HG03103 (cell line): Measurements from ENCODE around the gene PPIAL4G.
"Not testable (repeated sequence)": the region's sequence is repeated elsewhere in the genome, so short reads cannot be mapped to it uniquely, and the experiment has no call there.

Experiments used
- ATAC-seq: cut with Tn5 transposase; IDR thresholded peaks from one replicate; pipeline ENCODE4 v1.9.1; 2021; ENCODE audit warnings: low read depth; ENCODE audit not compliant: unreplicated experiment

Gene PPIAL4G

DNA sequence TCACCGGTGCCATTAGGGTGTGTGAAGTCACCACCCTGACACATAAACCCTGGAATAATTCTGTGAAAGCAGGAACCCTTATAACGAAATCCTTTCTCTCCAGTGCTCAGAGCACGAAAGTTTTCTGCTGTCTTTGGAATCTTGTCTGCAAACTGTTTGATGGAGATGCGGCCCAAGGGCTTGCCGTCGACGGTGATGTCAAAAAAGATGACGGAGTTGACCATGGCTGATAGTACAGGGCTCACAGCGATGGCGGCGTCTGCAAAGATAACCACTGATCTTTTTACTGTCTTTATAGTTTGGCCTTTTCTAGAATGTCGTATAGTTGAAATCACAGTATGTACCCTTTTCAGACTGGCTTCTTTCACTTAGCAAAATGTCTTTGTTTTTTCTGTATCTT is at the start of gene PPIAL4G:
PPIAL4G (minus strand) TSS at position 274 of the 400 bp plus-strand sequence; CDS start at position 224, 50 bp downstream.
- not testable (repeated sequence) for ATAC-seq

- not testable (repeated sequence) for ATAC-seq
Observed at GRCh38 chr1:148532158-148532557, 49.1 kb upstream of the PPIAL4G start.

- ATAC-seq, result not testable (repeated sequence)
Observed at GRCh38 chr1:148529101-148529567, 46.0 kb upstream of the PPIAL4G start.

- not testable (repeated sequence) for ATAC-seq
Observed at GRCh38 chr1:148528591-148528990, 45.5 kb upstream of the PPIAL4G start.

GRCh38 chr1:148526587-148526986 is 43.5 kb upstream of the PPIAL4G start:
- not testable (repeated sequence) for ATAC-seq

- not testable (repeated sequence) for ATAC-seq
Observed at GRCh38 chr1:148523205-148524144, 40.4 kb upstream of the PPIAL4G start.

GRCh38 chr1:148522561-148523204 is 39.6 kb upstream of the PPIAL4G start:
- peak; percentile 81 for ATAC-seq

- ATAC-seq, result not testable (repeated sequence)
Observed at GRCh38 chr1:148522072-148522471, 39.0 kb upstream of the PPIAL4G start.

- ATAC-seq, result not testable (repeated sequence)
Observed at GRCh38 chr1:148514310-148514709, 31.2 kb upstream of the PPIAL4G start.

- ATAC-seq, result not testable (repeated sequence)
Observed at GRCh38 chr1:148512571-148513184, 29.6 kb upstream of the PPIAL4G start.

DNA sequence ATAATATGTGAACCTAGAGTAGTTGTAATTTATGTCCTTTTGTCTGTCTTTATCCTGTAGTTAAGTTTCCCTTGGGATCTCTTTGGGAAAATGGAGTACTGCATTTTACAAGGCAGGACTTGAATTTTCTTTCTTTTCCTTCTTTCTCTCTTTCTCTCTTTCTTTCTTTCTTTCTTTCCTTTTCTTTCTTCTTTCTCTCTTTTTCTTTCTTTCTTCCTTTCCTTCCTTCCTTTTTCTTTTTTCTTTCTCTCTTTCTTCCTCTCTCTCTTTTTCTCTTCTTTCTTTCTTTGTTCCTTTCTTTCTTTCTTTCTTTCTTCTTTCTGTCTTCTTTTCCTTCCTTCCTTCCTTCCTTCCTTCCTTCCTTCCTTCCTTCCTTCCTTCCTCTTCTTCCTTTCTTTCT is 10.8 kb upstream of the PPIAL4G start:
- not testable (repeated sequence) for ATAC-seq

DNA sequence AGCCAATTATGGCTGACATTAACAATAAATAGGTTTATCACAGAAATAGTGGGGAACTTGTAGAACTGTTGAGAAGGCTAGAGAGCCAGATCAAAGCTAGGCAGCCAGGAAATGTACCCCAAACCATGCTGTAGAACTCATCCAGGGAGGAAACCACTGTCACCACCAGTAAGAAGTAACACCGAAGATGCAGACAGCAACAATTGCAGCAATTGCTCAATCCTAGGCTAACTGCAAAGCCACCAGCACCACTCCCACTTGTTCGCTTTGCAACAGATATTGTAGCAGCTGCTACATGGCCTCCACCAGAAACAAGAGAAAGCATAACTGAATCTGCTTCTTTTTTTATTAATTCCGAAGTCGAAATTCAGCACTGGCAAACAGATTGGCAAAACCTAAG is 2.0 kb downstream of the PPIAL4G start:
- ATAC-seq, result not testable (repeated sequence)

DNA sequence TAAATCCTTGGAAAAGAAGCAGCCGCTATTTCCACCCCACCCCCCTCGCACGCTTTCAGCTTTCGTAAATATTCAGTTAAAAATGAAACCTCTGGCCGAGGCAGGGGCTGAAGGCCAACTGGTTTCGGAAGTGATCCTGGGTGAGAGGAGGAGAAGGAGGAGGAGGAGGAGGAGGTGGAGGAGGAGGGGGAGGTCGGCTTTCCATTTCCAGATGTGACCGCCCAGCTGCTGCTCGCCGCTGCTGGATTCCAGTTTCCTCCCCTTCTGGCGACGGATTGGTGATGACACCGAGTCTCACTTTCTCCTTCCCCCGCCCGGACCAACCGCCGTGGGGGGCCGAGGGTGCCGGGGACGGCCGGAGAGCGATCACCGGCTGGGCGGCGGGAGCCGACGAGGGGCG is 23.4 kb downstream of the PPIAL4G start:
- ATAC-seq, result not testable (repeated sequence)

GRCh38 chr1:148458901-148459581 is 24.1 kb downstream of the PPIAL4G start:
- not testable (repeated sequence) for ATAC-seq

GRCh38 chr1:148458398-148458797 is 24.7 kb downstream of the PPIAL4G start:
- not testable (repeated sequence) for ATAC-seq

DNA sequence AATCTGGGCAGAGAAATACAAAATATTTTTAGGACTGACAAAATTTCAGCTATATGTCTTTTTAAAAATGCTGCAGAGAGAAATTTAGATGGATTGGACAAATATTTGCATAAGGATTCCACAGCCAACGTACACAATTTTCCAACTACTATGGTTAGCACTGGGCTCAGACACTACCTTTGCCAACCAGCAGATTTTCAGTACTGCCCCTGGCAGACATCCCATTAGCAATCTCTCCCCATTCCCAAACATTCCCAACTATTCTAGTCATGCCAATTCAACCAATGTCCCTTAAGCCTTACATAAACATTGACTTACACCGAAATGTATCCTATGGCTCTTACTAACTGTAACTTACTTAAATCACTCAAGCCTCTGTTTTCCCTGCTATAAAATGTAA is 30.3 kb downstream of the PPIAL4G start:
- ATAC-seq, result not testable (repeated sequence)

DNA sequence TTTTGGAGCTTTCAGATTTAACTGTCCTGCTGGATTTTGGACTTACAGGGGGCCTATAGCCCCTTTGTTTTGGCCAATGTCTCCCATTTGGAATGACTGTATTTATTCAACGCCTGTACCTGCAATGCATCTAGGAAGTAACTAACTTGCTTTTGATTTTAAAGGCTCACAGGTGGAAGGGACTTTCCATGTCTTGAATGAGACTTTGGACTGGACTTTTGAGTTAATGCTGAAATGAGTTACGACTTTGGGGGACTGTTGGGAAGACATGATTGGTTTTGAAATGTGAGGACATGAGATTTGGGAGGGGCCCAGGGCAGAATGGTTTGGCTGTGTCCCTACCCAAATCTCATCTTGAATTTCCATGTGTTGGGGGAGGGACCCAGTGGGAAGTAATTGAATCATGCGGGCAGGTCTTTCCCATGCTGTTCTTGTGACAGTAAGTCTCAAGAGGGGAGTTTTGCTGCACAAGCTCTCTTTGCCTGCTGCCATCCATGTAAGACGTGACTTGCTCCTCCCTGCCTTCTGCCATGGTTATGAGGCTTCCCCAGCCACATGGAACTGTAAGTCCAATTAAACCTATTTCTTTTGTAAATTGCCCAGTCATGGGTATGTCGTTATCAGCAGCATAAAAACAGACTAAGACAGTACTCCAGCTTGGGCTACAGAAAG is 43.3 kb downstream of the PPIAL4G start:
- not testable (repeated sequence) for ATAC-seq

- no peak for ATAC-seq
Observed at GRCh38 chr1:148435406-148435805, 47.7 kb downstream of the PPIAL4G start.

DNA sequence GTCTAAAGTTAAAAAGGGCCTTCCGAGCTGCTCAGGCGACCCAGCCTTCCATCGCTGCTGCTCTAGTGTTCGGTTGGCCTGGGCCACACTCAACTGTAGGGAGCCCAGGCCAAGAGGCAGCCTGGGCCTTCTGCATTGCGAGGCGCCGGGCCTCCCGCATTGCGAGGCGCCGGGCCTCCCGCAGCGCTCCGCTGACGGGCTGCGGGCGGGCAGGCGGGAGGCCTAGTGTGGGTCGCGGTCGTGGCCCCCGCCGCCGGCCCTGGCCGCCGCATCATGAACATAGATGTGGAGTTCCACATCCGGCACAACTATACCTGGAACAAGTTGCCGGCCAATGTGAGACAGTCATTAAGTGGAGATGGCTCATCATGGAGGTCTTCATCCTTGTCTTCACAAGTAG is 48.3 kb downstream of the PPIAL4G start:
- no peak for ATAC-seq

- not testable (repeated sequence) for ATAC-seq
Observed at GRCh38 chr1:148432916-148433317, 50.2 kb downstream of the PPIAL4G start.
